HepG2 (cell line): Measurements from ENCODE around the gene SULT4A1. TPM values are rescaled to one million over a fixed set of nuclear protein-coding genes. Genes with fewer than 3 reads are reported as not detected.

Source experiments
- ATAC-seq: fragments of 200-7000 bp; cut with Tn5 transposase; 3 replicates; pipeline ENCODE4 v1.9.1; 2020; ENCODE audit warnings: mild to moderate bottlenecking, moderate library complexity
- BruUV-seq: library from RNA; stranded (reverse); fragments of 400-500 nt; replicated peaks from 2 replicates; lab custom pipeline; 2021; lab: Mats Ljungman, UMichigan
- CTCF ChIA-PET: fragments of 300-600 bp; formaldehyde crosslinking; extraction: SDS; loops from one replicate; lab custom pipeline; 2021; ENCODE audit warnings: low total read pairs, inconsistent platforms, low intra/inter-chr PET ratio; lab: Yijun Ruan, JAX
- POLR2A ChIA-PET: fragments of 350-600 bp; sonication (Branson Sonifier 250); formaldehyde crosslinking; loops from one replicate; lab custom pipeline; 2020; ENCODE audit warnings: antibody characterized with exemption, inconsistent platforms; lab: Yijun Ruan, JAX
- DNase-seq: peaks from one replicate; pipeline ENCODE4 v3.0.0-alpha.2; 2015; ENCODE audit warnings: low spot score
- FAIRE-seq: peaks from 3 replicates; lab custom pipeline; 2011; peaks lifted over from hg19 to GRCh38; lab: Jason Lieb, UNC
- H2AFZ ChIP-seq: one replicate; pipeline ENCODE4 v1.6.1; 2011; ENCODE audit warnings: low read length, inconsistent platforms
- H3K27ac ChIP-seq: fragments of 300-600 bp; 3 replicates; pipeline ENCODE4 v1.8.0; 2011; ENCODE audit warnings: mixed run types, mild to moderate bottlenecking, mixed read lengths, low read length, inconsistent platforms; ENCODE audit not compliant: insufficient read depth; ENCODE audit errors: extremely low read length
- H3K27me3 ChIP-seq, 2 experiments: fragments of 200-600 bp in 1 of 2; 2 replicates in 1 of 2; 3 replicates in 1 of 2; pipeline versions ENCODE4 v1.6.0 to v1.8.0; 2011; ENCODE audit warnings: low read length in 2 of 2, mild to moderate bottlenecking in 2 of 2, moderate library complexity in 2 of 2, inconsistent platforms in 1 of 2; ENCODE audit not compliant: insufficient read depth in 2 of 2, control insufficient read depth in 1 of 2
- H3K36me3 ChIP-seq, 2 experiments: fragments of 200-600 bp in 1 of 2; replicated peaks in 1 of 2; 2 replicates in 1 of 2; 3 replicates in 1 of 2; pipeline versions ENCODE4 v1.5.1 to v1.8.0; 2011; ENCODE audit warnings: low read length in 2 of 2, inconsistent platforms in 1 of 2; ENCODE audit not compliant: insufficient read depth in 2 of 2, control insufficient read depth in 1 of 2
- H3K4me1 ChIP-seq: 2 replicates; pipeline ENCODE4 v1.5.1; 2012; ENCODE audit warnings: low read length, inconsistent platforms; ENCODE audit not compliant: insufficient read depth
- H3K4me2 ChIP-seq: 2 replicates; pipeline ENCODE4 v1.6.0; 2011; ENCODE audit warnings: low read depth, low read length, inconsistent platforms
- H3K4me3 ChIP-seq, 3 experiments: fragments of 200-600 bp in 1 of 3; sonication (generic), shearing (Covaris generic) in 1 of 3; replicated peaks in 1 of 3; 2 replicates each; pipeline ENCODE4 v1.5.1; 2011 to 2016; ENCODE audit warnings: low read length in 3 of 3, inconsistent platforms in 2 of 3, low read depth in 2 of 3, mild to moderate bottlenecking in 2 of 3, control low read depth in 1 of 3, mixed read lengths in 1 of 3; ENCODE audit not compliant: insufficient read depth in 1 of 3
- H3K79me2 ChIP-seq: one replicate; pipeline ENCODE4 v1.6.1; 2011; ENCODE audit warnings: low read length, inconsistent platforms; ENCODE audit not compliant: insufficient read depth
- H3K9ac ChIP-seq: 2 replicates; pipeline ENCODE4 v1.6.0; 2011; ENCODE audit warnings: mild to moderate bottlenecking, low read depth, low read length, inconsistent platforms; ENCODE audit not compliant: insufficient read depth
- H3K9me3 ChIP-seq: 2 replicates; pipeline ENCODE4 v1.5.1; 2012; ENCODE audit warnings: mild to moderate bottlenecking, low read length
- H4K20me1 ChIP-seq: 2 replicates; pipeline ENCODE4 v1.6.0; 2011; ENCODE audit warnings: inconsistent platforms, mild to moderate bottlenecking, low read length, moderate library complexity; ENCODE audit not compliant: insufficient read depth
- CBFB ChIP-seq: sonication (generic); formaldehyde crosslinking; IDR thresholded peaks from 2 replicates; pipeline ENCODE4 v1.4.0; 2020; ENCODE audit warnings: missing genetic modification reagents
- CBX1 ChIP-seq: IDR thresholded peaks from one replicate; pipeline ENCODE4 v1.6.1; 2016; ENCODE audit warnings: antibody characterized with exemption, low read depth
- EED ChIP-seq: sonication (generic); formaldehyde crosslinking; IDR thresholded peaks from 2 replicates; pipeline ENCODE4 v1.5.0; 2020; ENCODE audit warnings: mild to moderate bottlenecking, missing genetic modification reagents
- ETV5 ChIP-seq: IDR thresholded peaks from 2 replicates; pipeline ENCODE4 v1.6.1; 2018; ENCODE audit warnings: missing biosample characterization, missing genetic modification reagents, inconsistent platforms, borderline replicate concordance
- HNRNPLL ChIP-seq: fragments of 200-400 bp; formaldehyde crosslinking; IDR thresholded peaks from 2 replicates; pipeline ENCODE4 v1.6.1; 2017; ENCODE audit warnings: mild to moderate bottlenecking, low read depth, low read length; ENCODE audit not compliant: poor library complexity, severe bottlenecking
- HOXA5 ChIP-seq: sonication (generic); formaldehyde crosslinking; IDR thresholded peaks from 2 replicates; pipeline ENCODE4 v1.4.0; 2020; ENCODE audit warnings: missing genetic modification reagents
- MBD4 ChIP-seq: IDR thresholded peaks from 2 replicates; pipeline ENCODE4 v1.6.1; 2012; ENCODE audit warnings: low read length, inconsistent platforms, borderline replicate concordance
- PPARG ChIP-seq: conservative IDR thresholded peaks from 2 replicates; pipeline ENCODE4 v1.6.1; 2016; ENCODE audit warnings: missing biosample characterization, missing genetic modification reagents
- PRMT3 ChIP-seq: sonication (generic); formaldehyde crosslinking; IDR thresholded peaks from 2 replicates; pipeline ENCODE4 v1.8.1; 2022; ENCODE audit warnings: low read depth, mild to moderate bottlenecking, moderate library complexity, missing genetic modification reagents, borderline replicate concordance
- SIN3B ChIP-seq: fragments of 150-350 bp; IDR thresholded peaks from 2 replicates; pipeline ENCODE4 v1.6.1; 2014; ENCODE audit warnings: low read length
- TCF7 ChIP-seq: sonication (generic); IDR thresholded peaks from 2 replicates; pipeline ENCODE4 v1.6.1; 2016; ENCODE audit warnings: antibody characterized with exemption, low read depth
- ZNF121 ChIP-seq: sonication (generic); formaldehyde crosslinking; IDR thresholded peaks from 2 replicates; pipeline ENCODE4 v1.5.0; 2020; ENCODE audit warnings: mild to moderate bottlenecking, missing genetic modification reagents
- ZNF333 ChIP-seq: sonication (generic); formaldehyde crosslinking; IDR thresholded peaks from 2 replicates; pipeline ENCODE4 v1.4.0; 2020; ENCODE audit warnings: mild to moderate bottlenecking, missing genetic modification reagents, borderline replicate concordance
- ZNF460 ChIP-seq: sonication (generic); formaldehyde crosslinking; IDR thresholded peaks from 2 replicates; pipeline ENCODE4 v1.5.1; 2020; ENCODE audit warnings: missing genetic modification reagents, mild to moderate bottlenecking, borderline replicate concordance
- ZNF569 ChIP-seq: sonication (generic); formaldehyde crosslinking; IDR thresholded peaks from 2 replicates; pipeline ENCODE4 v1.5.0; 2020; ENCODE audit warnings: mild to moderate bottlenecking, missing genetic modification reagents, moderate library complexity, borderline replicate concordance
- ZNF652 ChIP-seq: IDR thresholded peaks from 2 replicates; pipeline ENCODE4 v1.6.1; 2016; ENCODE audit warnings: low read depth, borderline replicate concordance
- WGBS: methylation state at CpG from one replicate; pipeline ENCODE4 v1.1.6; 2017; ENCODE audit warnings: low lambda C conversion rate; 5-methylcytosine and 5-hydroxymethylcytosine counted together
- in situ Hi-C: cut with HindIII; loops from 2 replicates; pipeline ENCODE4 v1.10.0; 2017; ENCODE audit warnings: low pct_unique_long_range_greater_than_20kb; ENCODE audit not compliant: extremely low pct_ligation_motif_present
- intact Hi-C: fragments of 100-400 bp; cut with micrococcal nuclease; formaldehyde crosslinking; loops from one replicate; pipeline ENCODE4 v1.10.0; 2022; ENCODE audit not compliant: unreplicated experiment
- polyA plus RNA-seq, 8 experiments: library from polyadenylated mRNA; depleted of rRNA in 3 of 8; stranded (reverse) in 7 of 8; unstranded in 1 of 8; fragments of >200 nt; fragmentation: Illumina TruSeq in 4 of 8; extraction: Trizol in 4 of 8; gene quantifications; 2 replicates each; pipeline versions ENCODE4 v1.2.1 to v1.2.3, GENCODE V29; 2011 to 2016; ENCODE audit warnings: low read depth in 4 of 8, missing spikeins in 1 of 8, mixed read lengths in 1 of 8; ENCODE audit not compliant: insufficient read depth in 1 of 8
- total RNA-seq, 5 experiments: library from RNA; depleted of rRNA; stranded (reverse); fragments of >200 nt; fragmentation: Illumina TruSeq; extraction: Trizol; gene quantifications; 2 replicates each; pipeline ENCODE4 v1.2.3, GENCODE V29; 2016; ENCODE audit warnings: low read depth in 1 of 5
- TF ChIP-seq, protein P1 (sequence below): sonication (generic); formaldehyde crosslinking; conservative IDR thresholded peaks from 2 replicates; pipeline ENCODE4 v1.4.0; 2020; ENCODE audit warnings: mild to moderate bottlenecking, missing genetic modification reagents, moderate library complexity
- TF ChIP-seq, protein P2 (sequence below): sonication (generic); formaldehyde crosslinking; IDR thresholded peaks from 2 replicates; pipeline ENCODE4 v1.4.0; 2020; ENCODE audit warnings: missing genetic modification reagents, borderline replicate concordance

The SULT4A1 gene
- total and polyA plus RNA-seq, 2 of the 13 experiments (the other 11 are each of a cell fraction or from before 2014, with no cell fraction given): not detected

DNA sequence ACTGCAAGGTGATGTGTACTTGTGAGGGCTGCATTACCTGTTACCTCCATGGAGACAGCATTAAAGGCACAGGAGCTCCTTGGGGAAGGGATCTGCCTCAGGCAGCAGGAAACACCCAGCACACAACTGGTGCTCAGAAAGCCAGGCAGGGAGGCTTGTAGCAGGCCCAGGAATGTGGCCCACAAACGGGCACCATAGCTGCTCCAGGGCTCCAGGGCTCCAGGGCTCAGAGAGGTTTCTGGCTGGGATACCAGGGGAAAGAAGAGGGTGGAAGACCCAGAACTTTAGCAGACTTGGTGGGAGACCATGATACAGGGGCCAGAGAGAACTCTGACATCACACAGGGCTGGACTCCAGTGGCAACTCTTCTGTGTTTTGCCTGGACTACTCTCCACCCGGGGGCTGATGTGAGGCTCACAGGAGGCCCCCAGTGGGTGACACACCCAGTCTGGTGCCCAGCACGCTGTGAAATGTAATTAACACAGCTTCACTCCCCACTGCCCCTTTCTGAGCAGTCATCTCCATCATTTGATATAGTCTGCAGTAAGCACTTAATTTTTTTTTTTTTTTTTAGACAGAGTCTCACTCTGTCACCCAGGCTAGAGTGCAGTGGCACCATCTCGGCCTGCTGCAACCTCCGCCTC is 14.7 kb upstream of the SULT4A1 start:
- no peak overlapping the region for H3K27ac ChIP-seq
- H4K20me1 ChIP-seq: no peaks in the 10 kb centered on the region
- DNase-seq: no peak
- H3K27me3 ChIP-seq: peaks cover 0 to 3% of the 10 kb centered on the region in 2 experiments; a peak in 3 of 5 replicates
- H3K9me3 ChIP-seq: no peaks in the 10 kb centered on the region
- in situ Hi-C loops (loop anchor here (25.0 kb wide), 1 partner anchor 760 kb away; no protein-coding TSS in a partner anchor), intact Hi-C loops (no loop called here)
- POLR2A ChIA-PET: no interaction called here
- no peak overlapping the region for H2AFZ ChIP-seq
- WGBS: 16% methylated on average over 5 of the region's 5 CpGs
- TF ChIP-seq SIN3B (no peak), ETV5 (CRISPR knock-in tag) (no peak), EED (no peak), ZNF333 (no peak), ZNF121 (CRISPR knock-in tag) (no peak), TCF7 (no peak), MBD4 (no peak), ZNF569 (CRISPR knock-in tag) (no peak), PPARG (CRISPR knock-in tag) (no peak), CBX1 (no peak), HOXA5 (CRISPR knock-in tag) (no peak), CBFB (CRISPR knock-in tag) (no peak), ZNF652 (CRISPR knock-in tag) (no peak), ZNF460 (CRISPR knock-in tag) (no peak), PRMT3 (CRISPR knock-in tag) (no peak), HNRNPLL (no peak)
- TF ChIP-seq, protein P1, sequence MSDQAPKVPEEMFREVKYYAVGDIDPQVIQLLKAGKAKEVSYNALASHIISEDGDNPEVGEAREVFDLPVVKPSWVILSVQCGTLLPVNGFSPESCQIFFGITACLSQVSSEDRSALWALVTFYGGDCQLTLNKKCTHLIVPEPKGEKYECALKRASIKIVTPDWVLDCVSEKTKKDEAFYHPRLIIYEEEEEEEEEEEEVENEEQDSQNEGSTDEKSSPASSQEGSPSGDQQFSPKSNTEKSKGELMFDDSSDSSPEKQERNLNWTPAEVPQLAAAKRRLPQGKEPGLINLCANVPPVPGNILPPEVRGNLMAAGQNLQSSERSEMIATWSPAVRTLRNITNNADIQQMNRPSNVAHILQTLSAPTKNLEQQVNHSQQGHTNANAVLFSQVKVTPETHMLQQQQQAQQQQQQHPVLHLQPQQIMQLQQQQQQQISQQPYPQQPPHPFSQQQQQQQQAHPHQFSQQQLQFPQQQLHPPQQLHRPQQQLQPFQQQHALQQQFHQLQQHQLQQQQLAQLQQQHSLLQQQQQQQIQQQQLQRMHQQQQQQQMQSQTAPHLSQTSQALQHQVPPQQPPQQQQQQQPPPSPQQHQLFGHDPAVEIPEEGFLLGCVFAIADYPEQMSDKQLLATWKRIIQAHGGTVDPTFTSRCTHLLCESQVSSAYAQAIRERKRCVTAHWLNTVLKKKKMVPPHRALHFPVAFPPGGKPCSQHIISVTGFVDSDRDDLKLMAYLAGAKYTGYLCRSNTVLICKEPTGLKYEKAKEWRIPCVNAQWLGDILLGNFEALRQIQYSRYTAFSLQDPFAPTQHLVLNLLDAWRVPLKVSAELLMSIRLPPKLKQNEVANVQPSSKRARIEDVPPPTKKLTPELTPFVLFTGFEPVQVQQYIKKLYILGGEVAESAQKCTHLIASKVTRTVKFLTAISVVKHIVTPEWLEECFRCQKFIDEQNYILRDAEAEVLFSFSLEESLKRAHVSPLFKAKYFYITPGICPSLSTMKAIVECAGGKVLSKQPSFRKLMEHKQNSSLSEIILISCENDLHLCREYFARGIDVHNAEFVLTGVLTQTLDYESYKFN (CRISPR knock-in tag): no peak
- TF ChIP-seq, protein P2, sequence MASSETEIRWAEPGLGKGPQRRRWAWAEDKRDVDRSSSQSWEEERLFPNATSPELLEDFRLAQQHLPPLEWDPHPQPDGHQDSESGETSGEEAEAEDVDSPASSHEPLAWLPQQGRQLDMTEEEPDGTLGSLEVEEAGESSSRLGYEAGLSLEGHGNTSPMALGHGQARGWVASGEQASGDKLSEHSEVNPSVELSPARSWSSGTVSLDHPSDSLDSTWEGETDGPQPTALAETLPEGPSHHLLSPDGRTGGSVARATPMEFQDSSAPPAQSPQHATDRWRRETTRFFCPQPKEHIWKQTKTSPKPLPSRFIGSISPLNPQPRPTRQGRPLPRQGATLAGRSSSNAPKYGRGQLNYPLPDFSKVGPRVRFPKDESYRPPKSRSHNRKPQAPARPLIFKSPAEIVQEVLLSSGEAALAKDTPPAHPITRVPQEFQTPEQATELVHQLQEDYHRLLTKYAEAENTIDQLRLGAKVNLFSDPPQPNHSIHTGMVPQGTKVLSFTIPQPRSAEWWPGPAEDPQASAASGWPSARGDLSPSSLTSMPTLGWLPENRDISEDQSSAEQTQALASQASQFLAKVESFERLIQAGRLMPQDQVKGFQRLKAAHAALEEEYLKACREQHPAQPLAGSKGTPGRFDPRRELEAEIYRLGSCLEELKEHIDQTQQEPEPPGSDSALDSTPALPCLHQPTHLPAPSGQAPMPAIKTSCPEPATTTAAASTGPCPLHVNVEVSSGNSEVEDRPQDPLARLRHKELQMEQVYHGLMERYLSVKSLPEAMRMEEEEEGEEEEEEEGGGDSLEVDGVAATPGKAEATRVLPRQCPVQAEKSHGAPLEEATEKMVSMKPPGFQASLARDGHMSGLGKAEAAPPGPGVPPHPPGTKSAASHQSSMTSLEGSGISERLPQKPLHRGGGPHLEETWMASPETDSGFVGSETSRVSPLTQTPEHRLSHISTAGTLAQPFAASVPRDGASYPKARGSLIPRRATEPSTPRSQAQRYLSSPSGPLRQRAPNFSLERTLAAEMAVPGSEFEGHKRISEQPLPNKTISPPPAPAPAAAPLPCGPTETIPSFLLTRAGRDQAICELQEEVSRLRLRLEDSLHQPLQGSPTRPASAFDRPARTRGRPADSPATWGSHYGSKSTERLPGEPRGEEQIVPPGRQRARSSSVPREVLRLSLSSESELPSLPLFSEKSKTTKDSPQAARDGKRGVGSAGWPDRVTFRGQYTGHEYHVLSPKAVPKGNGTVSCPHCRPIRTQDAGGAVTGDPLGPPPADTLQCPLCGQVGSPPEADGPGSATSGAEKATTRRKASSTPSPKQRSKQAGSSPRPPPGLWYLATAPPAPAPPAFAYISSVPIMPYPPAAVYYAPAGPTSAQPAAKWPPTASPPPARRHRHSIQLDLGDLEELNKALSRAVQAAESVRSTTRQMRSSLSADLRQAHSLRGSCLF (CRISPR knock-in tag): no peak
- FAIRE-seq: no peak
- no peaks in the 10 kb centered on the region for H3K4me1 ChIP-seq
- H3K4me3 ChIP-seq: no peak overlapping the region
- H3K36me3 ChIP-seq: no peaks in the 10 kb centered on the region
- no peak for ATAC-seq
- CTCF ChIA-PET: no interaction called here
- H3K4me2 ChIP-seq: no peak overlapping the region
- BruUV-seq: no TSS peak
- H3K9ac ChIP-seq: no peak overlapping the region
- H3K79me2 ChIP-seq: no peaks in the 10 kb centered on the region
